HepG2 (cell line): ENCODE measurements around the gene CES1. TPM values are rescaled to one million over a fixed set of nuclear protein-coding genes. Genes with fewer than 3 reads are reported as not detected.

Source experiments
- GABPB1 ChIP-seq: IDR thresholded peaks from 2 replicates; pipeline ENCODE4 v1.6.1; 2016; ENCODE audit warnings: mild to moderate bottlenecking, missing genetic modification reagents, moderate library complexity, missing compliant biosample characterization
- GATAD1 ChIP-seq: IDR thresholded peaks from 2 replicates; pipeline ENCODE4 v1.6.1; 2016; ENCODE audit warnings: missing genetic modification reagents, missing compliant biosample characterization
- GATAD2A ChIP-seq: IDR thresholded peaks from 2 replicates; pipeline ENCODE4 v1.6.1; 2016
- HDAC1 ChIP-seq: sonication (generic); formaldehyde crosslinking; IDR thresholded peaks from 2 replicates; pipeline ENCODE4 v1.5.1; 2020; ENCODE audit warnings: mild to moderate bottlenecking, missing genetic modification reagents
- HOXA3 ChIP-seq: sonication (generic); formaldehyde crosslinking; IDR thresholded peaks from 2 replicates; pipeline ENCODE4 v1.5.0; 2020; ENCODE audit warnings: missing genetic modification reagents
- JUNB ChIP-seq: sonication (generic); formaldehyde crosslinking; IDR thresholded peaks from 2 replicates; pipeline ENCODE4 v1.8.0; 2022; ENCODE audit warnings: missing genetic modification reagents, mild to moderate bottlenecking, borderline replicate concordance
- KAT8 ChIP-seq: IDR thresholded peaks from 2 replicates; pipeline ENCODE4 v1.6.1; 2016; ENCODE audit warnings: missing genetic modification reagents, missing compliant biosample characterization
- MED1 ChIP-seq: sonication (generic); formaldehyde crosslinking; IDR thresholded peaks from 2 replicates; pipeline ENCODE4 v1.4.0; 2020; ENCODE audit warnings: missing genetic modification reagents
- NR2F2 ChIP-seq: IDR thresholded peaks from 2 replicates; pipeline ENCODE4 v1.6.1; 2012; ENCODE audit warnings: low read depth, inconsistent platforms, borderline replicate concordance
- PAWR ChIP-seq: sonication (generic); formaldehyde crosslinking; IDR thresholded peaks from 2 replicates; pipeline ENCODE4 v1.4.0; 2020; ENCODE audit warnings: missing genetic modification reagents, mild to moderate bottlenecking, borderline replicate concordance
- PHF20 ChIP-seq: sonication (generic); formaldehyde crosslinking; IDR thresholded peaks from 2 replicates; pipeline ENCODE4 v1.5.0; 2020; ENCODE audit warnings: mild to moderate bottlenecking, missing genetic modification reagents
- PITX1 ChIP-seq: sonication (generic); formaldehyde crosslinking; IDR thresholded peaks from 2 replicates; pipeline ENCODE4 v1.5.1; 2020; ENCODE audit warnings: mild to moderate bottlenecking, missing genetic modification reagents
- SAP130 ChIP-seq: IDR thresholded peaks from 2 replicates; pipeline ENCODE4 v1.6.1; 2016; ENCODE audit warnings: low read depth
- ZFY ChIP-seq: sonication (generic); formaldehyde crosslinking; IDR thresholded peaks from 2 replicates; pipeline ENCODE4 v1.4.0; 2020; ENCODE audit warnings: missing genetic modification reagents
- ZNF501 ChIP-seq: sonication (generic); formaldehyde crosslinking; IDR thresholded peaks from 2 replicates; pipeline ENCODE4 v1.5.1; 2020; ENCODE audit warnings: mild to moderate bottlenecking, moderate library complexity, missing genetic modification reagents
- ZSCAN21 ChIP-seq: sonication (generic); formaldehyde crosslinking; IDR thresholded peaks from 2 replicates; pipeline ENCODE4 v1.8.0; 2022; ENCODE audit warnings: mild to moderate bottlenecking, missing genetic modification reagents, moderate library complexity, borderline replicate concordance
- polyA plus RNA-seq, 8 experiments: library from polyadenylated mRNA; depleted of rRNA in 3 of 8; stranded (reverse) in 7 of 8; unstranded in 1 of 8; fragments of >200 nt; fragmentation: Illumina TruSeq in 4 of 8; extraction: Trizol in 4 of 8; gene quantifications; 2 replicates each; pipeline versions ENCODE4 v1.2.1 to v1.2.3, GENCODE V29; 2011 to 2016; ENCODE audit warnings: low read depth in 4 of 8, missing spikeins in 1 of 8, mixed read lengths in 1 of 8; ENCODE audit not compliant: insufficient read depth in 1 of 8
- total RNA-seq, 5 experiments: library from RNA; depleted of rRNA; stranded (reverse); fragments of >200 nt; fragmentation: Illumina TruSeq; extraction: Trizol; gene quantifications; 2 replicates each; pipeline ENCODE4 v1.2.3, GENCODE V29; 2016; ENCODE audit warnings: low read depth in 1 of 5
- TF ChIP-seq, protein P1 (sequence below): sonication (generic); formaldehyde crosslinking; IDR thresholded peaks from 2 replicates; pipeline ENCODE4 v1.4.0; 2020; ENCODE audit warnings: missing genetic modification reagents
- TF ChIP-seq, protein P2 (sequence below), 2 experiments: sonication (generic) in 1 of 2; formaldehyde crosslinking in 1 of 2; IDR thresholded peaks; 2 replicates each; pipeline versions ENCODE4 v1.4.0 to v1.6.1; 2018 to 2020; ENCODE audit warnings: missing genetic modification reagents in 2 of 2, borderline replicate concordance in 1 of 2, low read depth in 1 of 2, mild to moderate bottlenecking in 1 of 2, missing biosample characterization in 1 of 2
- TF ChIP-seq, protein P3 (sequence below): sonication (generic); formaldehyde crosslinking; conservative IDR thresholded peaks from 2 replicates; pipeline ENCODE4 v1.8.0; 2022; ENCODE audit warnings: mild to moderate bottlenecking, moderate library complexity, missing genetic modification reagents

The CES1 gene
- total and polyA plus RNA-seq, 2 of the 13 experiments (the other 11 are each of a cell fraction or from before 2014, with no cell fraction given): 136 to 198 TPM

DNA sequence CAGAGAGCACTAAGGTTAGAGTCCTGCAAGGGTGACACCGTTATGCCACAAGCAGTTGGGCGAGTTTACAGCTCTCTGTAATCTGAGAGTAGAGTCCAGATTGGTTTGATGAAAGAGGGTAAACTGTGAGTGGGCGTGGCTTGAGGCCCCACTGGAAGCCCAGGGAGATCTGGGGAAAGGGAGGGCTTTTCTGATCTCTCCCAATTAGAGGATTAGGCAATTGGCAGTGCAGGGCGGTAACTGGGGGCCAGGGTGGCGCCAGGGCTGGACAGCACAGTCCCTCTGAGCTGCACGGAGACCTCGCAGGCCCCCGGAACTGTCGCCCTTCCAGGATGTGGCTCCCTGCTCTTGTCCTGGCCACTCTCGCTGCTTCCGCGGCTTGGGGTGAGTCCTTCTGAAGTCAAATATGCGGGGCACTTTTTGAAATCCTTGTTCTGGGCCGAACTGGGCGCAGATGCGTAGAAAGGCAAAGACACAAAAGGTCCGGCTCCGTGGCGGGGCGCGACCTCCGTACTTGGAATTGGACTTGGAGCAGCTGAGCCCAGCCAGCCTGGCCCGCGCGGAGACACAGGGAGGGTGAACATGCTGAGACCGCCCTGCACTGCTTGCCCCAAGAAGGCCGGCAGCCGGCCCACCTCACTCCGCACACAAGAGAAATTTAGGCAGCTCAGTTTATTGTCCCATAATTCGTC, 72.4 kb downstream of the CES1 start (continued):
- TF ChIP-seq, protein P1, sequence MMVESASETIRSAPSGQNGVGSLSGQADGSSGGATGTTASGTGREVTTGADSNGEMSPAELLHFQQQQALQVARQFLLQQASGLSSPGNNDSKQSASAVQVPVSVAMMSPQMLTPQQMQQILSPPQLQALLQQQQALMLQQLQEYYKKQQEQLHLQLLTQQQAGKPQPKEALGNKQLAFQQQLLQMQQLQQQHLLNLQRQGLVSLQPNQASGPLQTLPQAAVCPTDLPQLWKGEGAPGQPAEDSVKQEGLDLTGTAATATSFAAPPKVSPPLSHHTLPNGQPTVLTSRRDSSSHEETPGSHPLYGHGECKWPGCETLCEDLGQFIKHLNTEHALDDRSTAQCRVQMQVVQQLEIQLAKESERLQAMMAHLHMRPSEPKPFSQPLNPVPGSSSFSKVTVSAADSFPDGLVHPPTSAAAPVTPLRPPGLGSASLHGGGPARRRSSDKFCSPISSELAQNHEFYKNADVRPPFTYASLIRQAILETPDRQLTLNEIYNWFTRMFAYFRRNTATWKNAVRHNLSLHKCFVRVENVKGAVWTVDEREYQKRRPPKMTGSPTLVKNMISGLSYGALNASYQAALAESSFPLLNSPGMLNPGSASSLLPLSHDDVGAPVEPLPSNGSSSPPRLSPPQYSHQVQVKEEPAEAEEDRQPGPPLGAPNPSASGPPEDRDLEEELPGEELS (CRISPR knock-in tag): 0 out of 2 replicates have a peak, but pooled peaks have one; percentile 37
- TF ChIP-seq, protein P2, sequence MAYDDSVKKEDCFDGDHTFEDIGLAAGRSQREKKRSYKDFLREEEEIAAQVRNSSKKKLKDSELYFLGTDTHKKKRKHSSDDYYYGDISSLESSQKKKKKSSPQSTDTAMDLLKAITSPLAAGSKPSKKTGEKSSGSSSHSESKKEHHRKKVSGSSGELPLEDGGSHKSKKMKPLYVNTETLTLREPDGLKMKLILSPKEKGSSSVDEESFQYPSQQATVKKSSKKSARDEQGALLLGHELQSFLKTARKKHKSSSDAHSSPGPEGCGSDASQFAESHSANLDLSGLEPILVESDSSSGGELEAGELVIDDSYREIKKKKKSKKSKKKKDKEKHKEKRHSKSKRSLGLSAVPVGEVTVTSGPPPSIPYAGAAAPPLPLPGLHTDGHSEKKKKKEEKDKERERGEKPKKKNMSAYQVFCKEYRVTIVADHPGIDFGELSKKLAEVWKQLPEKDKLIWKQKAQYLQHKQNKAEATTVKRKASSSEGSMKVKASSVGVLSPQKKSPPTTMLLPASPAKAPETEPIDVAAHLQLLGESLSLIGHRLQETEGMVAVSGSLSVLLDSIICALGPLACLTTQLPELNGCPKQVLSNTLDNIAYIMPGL (CRISPR knock-in tag; IDR thresholded peaks at IDR 0.05; ENCODE audit: borderline replicate concordance in 1 of 2, low read depth in 1 of 2): 0 out of 4 replicates have a peak, but pooled peaks of 1 of the 2 experiments have one; percentile 19
- no peak for TF ChIP-seq JUNB (CRISPR knock-in tag)
- TF ChIP-seq PHF20 (CRISPR knock-in tag): peak; percentile 32; the same call in 1 of the 2 replicates
- TF ChIP-seq SAP130: peak; percentile 52; the same call in 1 of the 2 replicates
- peak; percentile 22; the same call in 1 of the 2 replicates for TF ChIP-seq KAT8 (CRISPR knock-in tag)
- no peak for TF ChIP-seq HOXA3 (CRISPR knock-in tag)
- TF ChIP-seq MED1 (CRISPR knock-in tag): peak; percentile 49; the same call in 1 of the 2 replicates
- TF ChIP-seq, protein P3, sequence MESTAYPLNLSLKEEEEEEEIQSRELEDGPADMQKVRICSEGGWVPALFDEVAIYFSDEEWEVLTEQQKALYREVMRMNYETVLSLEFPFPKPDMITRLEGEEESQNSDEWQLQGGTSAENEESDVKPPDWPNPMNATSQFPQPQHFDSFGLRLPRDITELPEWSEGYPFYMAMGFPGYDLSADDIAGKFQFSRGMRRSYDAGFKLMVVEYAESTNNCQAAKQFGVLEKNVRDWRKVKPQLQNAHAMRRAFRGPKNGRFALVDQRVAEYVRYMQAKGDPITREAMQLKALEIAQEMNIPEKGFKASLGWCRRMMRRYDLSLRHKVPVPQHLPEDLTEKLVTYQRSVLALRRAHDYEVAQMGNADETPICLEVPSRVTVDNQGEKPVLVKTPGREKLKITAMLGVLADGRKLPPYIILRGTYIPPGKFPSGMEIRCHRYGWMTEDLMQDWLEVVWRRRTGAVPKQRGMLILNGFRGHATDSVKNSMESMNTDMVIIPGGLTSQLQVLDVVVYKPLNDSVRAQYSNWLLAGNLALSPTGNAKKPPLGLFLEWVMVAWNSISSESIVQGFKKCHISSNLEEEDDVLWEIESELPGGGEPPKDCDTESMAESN (CRISPR knock-in tag): no peak
- 0 out of 2 replicates have a peak, but pooled peaks have one; percentile 30 for TF ChIP-seq GATAD2A
- peak; percentile 57 for TF ChIP-seq PITX1
- no peak for TF ChIP-seq NR2F2
- peak; percentile 36; the same call in 1 of the 2 replicates for TF ChIP-seq ZFY (CRISPR knock-in tag)
- TF ChIP-seq ZNF501: peak; percentile 64
- TF ChIP-seq GATAD1 (CRISPR knock-in tag): peak; percentile 10; the same call in 1 of the 2 replicates
- no peak for TF ChIP-seq PAWR
- TF ChIP-seq ZSCAN21 (CRISPR knock-in tag): peak; percentile 34; the same call in 1 of the 2 replicates
- peak; percentile 51 for TF ChIP-seq GABPB1 (CRISPR knock-in tag)
- peak; percentile 33; the same call in 1 of the 2 replicates for TF ChIP-seq HDAC1 (CRISPR knock-in tag)
